HG02938 (cell line): Measurements from ENCODE around the gene MAD1L1.

Experiments
- ATAC-seq: cut with Tn5 transposase; IDR thresholded peaks from one replicate; pipeline ENCODE4 v1.9.1; 2021; ENCODE audit warnings: mild to moderate bottlenecking, moderate library complexity; ENCODE audit not compliant: unreplicated experiment

Gene MAD1L1

DNA sequence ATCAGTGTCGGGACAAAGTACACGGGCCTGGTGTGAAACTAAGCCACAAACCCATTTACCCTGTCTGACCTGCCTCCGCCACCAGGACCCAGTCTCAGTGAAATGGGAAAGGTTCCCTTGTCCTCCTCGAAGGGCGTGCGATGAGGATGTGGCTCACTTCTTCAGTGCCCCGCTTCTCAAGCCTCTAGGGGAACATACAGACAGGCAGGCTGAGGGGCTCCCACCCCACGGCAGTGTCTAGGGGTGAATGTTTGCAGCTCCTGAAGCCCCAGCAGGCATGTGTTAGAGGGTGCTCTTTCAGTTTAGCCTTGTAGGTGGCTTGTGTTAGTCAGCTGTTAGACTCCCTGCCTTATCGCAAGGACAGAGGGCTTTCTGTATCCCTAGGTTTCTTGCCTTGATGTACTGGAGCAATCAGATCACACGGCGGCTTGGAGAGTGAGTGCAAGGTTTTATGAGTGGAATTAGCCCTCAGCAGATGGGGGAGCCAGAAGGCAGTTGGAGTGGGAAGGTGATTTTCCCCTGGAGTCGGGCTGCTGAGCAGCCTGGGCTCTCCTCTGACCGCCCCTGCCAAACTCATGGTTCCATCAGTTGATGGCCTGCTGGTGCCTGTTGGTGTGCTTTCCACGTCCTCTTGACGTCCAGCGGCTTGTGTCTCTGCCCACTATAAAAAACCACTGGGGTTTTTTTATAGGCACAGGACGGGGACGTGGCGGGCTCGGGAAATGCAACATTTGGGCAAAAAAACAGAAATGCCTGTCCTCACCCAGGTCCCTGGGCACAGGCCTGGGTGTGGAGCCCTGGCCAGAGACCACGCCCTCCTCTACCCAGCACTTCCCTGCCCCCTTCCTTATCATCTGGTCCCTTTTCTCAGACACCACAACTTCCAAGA lies 10.0 kb upstream of the MAD1L1 start:
- no peak for ATAC-seq

DNA sequence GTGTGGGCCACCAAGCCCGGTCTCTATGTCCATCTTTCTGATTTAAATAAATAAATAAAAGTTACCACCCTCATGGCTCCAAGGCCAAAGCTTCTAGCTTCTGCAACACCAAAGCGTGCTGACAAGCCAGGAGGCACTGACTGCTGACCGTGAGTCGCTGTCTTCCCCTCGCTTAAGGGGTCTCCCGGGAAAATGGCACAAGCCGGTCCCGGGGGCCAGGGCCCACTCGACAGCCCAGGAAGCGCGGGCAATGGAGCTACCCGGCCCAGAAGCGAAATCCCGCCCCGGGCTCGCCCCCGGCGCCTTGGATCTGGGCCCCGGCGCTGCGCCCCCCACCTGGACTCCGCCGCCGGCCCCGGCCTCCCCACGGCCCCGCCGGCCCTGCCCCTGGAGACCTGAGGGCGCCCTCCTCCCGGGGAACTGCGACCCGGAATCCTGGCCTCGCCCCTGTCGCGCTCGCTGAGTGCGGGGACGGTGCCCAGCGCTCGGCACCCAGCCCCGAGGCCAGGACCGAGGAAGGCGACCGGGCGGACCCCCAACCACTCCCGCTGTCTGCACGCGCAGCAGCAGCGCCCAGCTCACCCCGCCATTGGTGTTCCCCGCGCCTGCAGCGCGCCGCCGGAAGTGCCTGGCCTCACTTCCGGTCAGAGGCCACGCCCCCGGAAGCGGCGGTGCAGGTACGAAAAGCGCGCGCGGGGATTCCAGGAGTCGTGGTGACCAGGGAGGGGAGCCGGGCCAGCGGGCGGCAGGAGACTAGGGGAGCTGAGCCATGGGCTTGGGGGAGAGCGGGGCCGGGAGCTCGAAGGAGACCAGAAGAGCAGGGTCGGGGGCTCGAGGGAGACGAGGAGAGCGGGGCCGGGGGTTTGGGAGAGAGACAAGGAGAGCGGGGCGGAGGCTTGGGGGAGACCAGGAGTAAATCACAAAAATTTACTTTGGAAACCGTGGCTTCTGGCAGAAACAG lies 9.1 kb upstream of the MAD1L1 start, which contains the start of the genes MRM2 and NUDT1:
TSS of gene MRM2 (minus strand) at position 626 of the 961 bp plus-strand sequence. CDS start at position 590, 36 bp downstream.
TSS of gene NUDT1 (plus strand) at position 647 of the 961 bp plus-strand sequence. CDS start 2,349 bp downstream, outside the sequence.
- peak; percentile 62 for ATAC-seq

DNA sequence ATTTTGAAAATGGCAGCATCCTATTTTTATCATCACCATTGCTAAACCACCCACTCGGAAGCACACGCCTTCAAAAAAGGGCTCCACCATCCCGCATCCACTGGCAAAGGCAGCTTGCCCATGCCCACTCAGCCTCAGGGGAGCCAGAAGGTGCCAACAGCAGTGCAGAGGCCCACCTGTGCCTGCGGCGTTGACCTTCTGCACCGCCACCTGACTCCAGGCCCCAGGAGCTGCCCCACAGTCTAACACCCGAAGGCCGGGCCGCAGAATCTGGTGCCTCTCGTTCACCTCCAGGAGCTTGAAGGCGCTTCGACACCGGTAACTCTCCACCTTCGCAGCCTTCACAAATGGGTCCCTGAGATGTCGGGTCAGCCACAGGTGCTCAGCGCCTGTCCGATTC lies 6.5 kb upstream of the MAD1L1 start:
- ATAC-seq = no peak

DNA sequence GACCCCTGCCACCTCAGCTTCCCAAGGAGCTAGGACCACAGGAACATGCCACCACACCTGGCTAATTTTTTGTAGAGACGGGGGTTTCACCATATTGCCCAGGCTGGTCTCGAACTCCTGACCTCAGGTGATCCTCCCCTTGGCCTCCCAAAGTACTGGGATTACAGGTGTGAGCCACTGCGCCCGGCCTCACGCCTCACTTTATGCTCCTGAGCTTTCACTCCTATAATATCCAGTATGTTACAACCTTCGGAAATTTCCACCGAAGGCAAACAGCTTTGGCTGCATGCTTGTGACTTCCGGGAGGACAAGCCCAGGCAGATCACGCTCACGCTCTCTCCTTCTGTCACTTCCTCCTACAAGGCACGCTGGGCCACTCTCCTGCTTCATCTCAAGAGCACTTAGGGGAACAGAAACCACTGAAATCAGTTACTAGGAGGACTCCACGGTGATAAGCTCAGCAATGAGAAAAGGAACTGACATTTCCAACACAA lies 4.4 kb upstream of the MAD1L1 start:
- peak; percentile 65 for ATAC-seq

DNA sequence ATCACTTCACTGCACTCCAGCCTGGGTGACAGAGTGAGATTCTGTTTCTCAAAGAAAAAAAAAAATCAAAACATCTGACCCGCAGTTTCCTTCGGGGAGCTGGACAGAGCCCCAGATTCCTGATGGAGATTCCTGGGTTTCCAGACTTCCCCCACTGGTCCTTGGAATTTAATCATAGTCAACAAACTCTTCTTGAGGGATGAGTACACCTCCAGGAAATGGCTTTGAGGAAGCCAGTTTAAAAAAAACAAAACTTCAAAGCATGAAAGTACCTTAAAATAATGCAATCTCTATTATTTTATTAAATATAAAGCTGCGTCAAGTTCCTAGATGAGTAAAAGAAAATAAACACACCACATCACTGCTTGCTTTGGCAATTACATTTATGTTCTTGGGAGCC lies 1.2 kb upstream of the MAD1L1 start:
- ATAC-seq = no peak

DNA sequence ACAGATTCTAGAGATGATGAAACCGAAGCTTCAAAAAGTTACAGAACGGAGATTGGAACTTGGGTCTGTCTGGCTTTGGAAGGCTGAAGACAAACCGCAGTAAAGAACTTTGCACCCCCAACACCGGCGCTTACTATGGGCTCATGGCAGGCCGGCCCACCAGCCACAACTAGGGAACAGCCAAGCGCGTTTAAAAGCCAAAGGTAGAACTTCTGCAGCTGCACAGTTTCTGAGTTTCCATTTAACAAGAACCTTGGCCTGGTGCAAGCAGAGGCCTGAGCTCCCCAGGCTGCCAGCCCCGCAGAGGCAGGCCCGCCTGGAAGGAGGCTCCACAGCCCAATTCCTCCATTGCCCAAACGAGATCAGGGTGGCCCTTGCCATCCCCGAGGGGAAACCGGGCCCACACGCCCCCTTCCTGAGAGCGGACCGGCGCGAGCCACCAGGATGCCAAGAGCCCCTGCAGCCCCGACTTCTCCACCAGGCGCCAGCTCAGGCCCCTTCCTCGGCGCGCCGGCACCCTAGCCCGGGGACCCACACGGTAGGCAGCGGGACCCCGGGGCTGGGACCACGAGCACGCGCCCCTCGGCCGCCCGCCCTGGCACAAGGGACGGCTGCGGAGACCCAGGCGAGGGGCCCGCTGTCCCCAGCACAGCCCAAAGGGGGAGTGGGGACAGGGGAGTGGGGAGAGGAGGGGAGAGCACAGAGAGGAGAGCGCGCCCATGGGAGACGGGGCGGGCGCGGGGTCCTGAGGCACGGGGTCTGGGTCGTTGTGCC lies 566 bp downstream of the MAD1L1 start:
- peak; percentile 23 for ATAC-seq

DNA sequence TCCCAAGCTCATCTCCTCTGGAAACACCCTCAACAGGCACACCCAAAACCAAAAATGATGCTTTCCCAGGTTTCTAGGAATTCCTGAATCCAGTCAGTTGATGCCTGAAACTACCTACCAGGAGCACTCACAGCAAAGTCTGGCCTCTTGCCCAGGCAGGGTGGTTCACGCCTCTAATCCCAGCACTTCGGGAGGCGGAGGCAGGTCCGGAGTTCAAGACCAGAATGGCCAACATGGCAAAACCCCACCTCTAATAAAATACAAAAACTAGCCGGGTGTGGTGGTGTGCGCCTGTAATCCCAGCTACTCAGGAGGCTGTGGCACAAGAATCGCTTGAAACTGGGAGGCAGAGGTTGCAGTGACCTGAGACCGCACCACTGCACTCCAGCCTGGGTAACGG lies 1.9 kb downstream of the MAD1L1 start:
- no peak for ATAC-seq

DNA sequence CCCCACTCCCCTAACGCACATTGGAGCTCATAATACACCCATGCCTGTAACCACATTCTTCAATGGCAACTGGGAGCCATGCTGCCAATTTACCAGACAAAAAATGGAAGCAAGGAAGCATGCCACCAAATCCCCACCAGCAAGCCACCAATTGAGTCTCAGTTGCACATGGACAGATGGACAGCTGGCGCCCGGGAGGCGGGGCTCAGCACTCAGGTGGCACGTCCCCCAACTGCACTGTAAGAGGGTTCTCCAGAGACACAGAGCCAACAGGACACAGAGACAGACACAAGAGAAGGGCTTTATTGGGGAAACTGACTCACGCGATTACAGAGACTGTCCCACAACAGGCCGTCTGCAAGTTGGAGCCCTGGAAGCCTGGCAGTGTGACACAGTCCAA lies 2.5 kb downstream of the MAD1L1 start:
- no peak for ATAC-seq

DNA sequence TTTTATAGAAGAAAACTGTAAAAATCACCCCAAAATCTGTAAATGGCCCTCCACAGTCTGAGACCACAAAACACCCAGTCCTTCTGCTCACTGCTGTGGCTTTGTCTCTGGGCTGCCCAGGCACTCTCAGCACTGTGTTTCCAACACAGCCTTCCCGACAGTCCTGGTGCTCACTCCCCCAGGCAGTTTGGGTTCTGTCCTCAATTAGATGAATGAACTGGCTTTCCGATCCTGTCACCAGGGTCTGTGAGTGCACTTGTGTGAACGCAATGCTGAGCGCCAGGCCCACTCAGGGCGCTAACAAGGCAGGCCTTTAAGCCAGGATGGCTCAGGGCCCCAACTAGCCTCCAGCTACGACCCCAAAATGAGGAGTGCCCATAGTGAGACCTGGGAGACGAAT lies 3.3 kb downstream of the MAD1L1 start:
- no peak for ATAC-seq

DNA sequence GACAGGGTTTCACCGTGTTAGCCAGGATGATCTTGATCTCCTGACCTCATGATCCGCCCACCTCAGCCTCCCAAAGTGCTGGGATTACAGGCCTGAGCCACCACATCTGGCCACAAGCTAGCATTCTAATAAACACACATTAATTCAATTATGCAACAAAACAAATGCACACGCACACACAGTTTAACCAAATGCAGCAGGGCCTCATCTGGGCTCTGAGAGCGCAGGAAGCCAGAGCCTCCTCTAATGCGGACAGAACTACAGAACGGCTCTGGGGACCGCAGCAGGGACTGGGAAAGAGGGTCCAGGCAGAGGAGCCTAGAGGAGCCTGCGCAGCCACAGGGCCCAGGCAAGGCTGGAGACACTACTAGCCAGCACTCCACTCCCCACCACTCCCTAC lies 3.8 kb downstream of the MAD1L1 start:
- ATAC-seq = no peak

DNA sequence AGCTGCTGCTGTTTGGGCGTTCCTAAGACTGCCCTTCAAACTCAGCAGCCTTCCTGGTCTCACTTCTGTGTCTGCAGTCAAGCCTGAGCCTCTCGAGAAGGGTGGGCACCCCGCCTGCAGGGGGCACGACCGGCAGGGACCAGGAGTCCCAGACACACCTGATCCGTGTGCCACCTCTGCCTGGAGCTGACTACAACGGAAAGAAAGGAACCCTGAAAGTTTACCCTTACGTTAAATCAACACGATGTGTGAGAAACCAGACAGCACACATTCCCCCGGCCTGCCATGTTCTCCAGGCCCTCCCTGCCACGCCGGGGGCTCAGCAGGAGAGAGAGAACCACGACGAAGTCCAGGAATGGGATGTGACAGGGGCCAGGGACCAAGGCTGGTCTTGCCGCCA lies 5.0 kb downstream of the MAD1L1 start:
- ATAC-seq = no peak

DNA sequence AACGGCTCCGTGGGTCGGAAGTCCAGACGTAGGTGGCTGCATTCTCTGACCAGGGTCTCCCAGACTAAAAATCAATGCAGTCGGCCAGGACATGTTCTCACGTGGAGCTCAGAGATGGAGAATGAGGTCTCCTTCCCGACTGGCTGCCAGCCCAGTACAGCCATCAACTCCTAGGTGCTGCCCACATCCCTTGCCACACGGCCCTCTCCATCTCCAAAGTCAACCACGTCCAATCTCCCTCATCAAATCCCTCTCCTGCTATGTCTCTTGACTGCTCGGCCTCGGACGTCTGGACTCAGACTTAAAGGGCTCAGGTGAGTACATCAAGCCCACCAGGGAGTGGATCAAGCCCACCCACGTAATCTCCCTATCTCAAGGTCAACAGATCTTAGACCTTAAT lies 6.9 kb downstream of the MAD1L1 start:
- ATAC-seq = no peak

DNA sequence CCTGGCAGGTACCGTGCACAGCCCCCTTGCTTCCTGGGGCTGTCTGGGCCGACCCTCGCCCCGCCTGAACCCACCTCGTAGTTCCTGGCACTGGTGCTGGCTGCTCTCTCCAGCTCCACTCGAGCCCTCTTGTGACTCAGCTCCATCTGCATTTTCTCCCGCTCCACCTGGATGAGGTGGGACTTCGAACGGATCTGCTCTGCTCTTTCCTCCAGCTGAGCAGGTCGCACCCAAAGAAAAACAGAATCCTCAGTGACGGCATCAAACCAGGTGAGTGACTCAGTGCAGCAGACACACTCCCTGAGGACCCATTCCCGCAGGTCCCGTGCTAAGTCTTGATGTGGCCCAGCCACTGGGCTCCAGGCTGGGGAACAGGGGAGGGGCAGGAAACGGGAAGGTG lies 7.4 kb downstream of the MAD1L1 start:
- ATAC-seq = no peak

DNA sequence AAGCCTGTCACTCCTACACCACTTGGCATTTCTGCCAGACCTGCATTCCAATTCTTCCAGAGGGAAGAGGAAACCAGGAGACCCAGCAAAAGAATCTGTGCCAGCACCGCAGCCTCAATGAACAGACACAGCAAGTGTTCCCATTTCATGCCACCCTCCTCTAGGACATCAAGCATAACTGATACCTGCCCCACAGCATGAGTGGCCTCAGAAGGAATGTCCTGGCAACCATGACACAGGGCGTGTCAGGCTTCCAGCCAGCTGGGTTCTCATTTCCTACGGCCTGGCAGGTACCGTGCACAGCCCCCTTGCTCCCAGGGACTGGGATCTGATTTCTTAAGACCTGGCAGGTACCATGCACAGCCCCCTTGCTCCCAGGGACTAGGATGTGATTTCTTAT lies 7.8 kb downstream of the MAD1L1 start:
- ATAC-seq = no peak

DNA sequence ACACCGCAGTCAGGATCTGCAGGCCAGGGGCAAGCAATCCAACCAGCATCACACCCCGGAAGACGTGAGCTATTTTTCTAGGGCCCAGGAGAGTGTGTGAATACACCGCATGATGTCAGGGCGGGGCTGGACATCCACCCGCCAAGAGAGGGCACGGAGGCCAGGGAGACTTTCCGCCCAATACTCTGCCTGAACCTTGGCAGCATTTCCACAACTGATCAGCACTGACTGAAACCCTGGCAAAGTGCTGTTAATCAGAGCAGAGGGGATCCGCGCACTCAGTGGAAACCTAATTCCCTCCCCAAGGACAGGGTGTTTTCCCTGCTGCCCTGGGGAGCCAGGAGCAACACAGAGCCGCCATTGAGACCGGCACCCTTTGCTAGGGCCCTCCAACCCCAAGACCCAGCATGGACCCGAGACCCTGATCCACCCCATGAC lies 8.2 kb downstream of the MAD1L1 start:
- no peak for ATAC-seq

DNA sequence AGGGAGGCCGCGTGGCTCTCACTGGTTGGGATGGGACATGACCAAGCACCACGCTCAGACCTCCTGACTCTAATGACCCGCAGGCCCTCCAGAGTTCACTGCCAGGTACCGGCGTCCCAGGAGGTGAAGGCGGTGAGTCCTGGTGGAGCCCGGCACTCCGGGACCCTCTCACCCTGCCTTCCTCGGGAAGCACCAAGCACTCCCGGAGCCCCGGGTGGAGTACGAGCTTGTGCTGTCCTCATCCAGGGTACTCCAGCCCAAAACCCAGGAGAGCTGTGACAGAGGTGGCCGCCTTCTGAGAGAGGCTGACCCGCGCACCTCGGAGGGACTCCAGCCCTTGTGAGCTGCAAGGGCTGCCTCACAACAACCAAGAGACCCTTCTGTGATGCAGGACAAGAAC lies 9.4 kb downstream of the MAD1L1 start:
- no peak for ATAC-seq

DNA sequence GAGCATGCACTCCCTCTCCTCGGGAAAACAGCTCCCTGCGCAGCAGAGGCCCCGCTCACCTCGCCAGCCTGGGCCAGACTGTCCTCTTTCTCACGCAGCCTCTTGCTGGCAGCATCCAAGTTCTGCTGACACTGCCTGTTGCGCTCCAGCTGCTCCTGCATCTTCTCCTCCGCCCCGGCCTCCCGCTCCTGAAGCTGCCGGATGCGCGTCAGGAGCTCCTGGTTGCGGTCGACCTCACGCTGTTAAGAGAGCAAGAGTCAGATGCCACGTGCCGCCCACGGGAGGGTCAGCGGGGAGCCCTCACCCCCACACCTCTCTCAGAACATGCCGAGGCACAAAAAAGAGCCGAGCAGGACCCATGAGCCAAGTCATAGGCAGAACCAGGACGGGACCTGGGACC lies 10.2 kb downstream of the MAD1L1 start:
- no peak for ATAC-seq

DNA sequence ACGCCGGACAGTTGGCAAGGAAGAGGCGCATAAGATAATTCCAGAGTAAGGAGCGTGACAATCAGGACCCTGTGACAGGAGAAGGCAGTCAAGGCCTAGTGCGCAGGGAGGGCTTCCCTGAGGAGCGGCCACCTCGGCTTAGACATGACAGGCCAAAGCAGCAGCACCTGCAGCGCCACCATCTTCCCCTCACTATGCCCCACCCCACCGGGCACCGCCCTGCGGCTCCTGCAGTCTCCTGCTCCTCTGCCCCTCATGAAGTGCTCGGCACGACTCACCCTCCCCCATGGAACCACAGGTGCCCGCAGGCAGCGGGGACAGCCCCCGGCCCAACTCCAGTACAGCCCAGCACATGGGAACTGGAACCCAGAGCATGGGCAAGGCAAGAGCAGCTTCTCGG lies 11.8 kb downstream of the MAD1L1 start:
- ATAC-seq = no peak

DNA sequence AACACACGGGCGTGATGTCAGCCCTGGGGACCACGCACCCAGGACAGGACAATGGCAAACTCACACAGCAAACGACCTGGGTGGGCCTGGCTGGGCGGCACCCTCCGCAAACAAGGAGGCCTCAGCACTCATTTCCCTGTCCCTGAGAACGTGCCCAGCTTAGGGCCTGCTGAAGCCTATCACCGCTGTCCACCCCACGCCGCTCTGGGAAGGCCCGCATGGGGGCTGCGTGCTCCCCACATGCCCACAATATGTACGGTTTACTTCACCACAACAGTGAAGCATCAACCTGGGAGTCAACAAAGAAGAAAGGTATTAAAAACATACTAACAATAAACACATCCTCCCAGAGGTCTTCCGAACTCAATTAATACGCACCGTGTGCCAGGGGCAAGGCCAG lies 12.2 kb downstream of the MAD1L1 start:
- no peak for ATAC-seq

DNA sequence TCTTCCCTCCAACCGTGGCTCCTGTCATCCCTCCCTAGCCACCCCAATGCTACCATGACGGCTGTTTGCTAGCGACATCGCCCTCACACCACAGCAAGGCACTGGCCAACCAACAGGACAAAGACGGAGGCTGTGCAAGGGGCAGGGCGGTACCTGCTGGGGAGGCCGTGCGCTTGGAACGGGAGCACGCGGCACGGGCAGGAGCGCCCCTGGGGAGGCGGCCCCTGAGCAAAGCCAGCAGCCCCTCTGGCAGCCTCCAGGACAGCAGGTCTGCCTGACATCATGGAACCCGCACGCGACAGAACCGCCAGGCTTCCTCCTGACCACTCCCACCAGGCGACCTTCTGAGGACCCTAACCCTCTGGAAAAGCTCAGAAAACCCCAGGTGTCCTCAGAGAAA lies 12.7 kb downstream of the MAD1L1 start:
- ATAC-seq = no peak

DNA sequence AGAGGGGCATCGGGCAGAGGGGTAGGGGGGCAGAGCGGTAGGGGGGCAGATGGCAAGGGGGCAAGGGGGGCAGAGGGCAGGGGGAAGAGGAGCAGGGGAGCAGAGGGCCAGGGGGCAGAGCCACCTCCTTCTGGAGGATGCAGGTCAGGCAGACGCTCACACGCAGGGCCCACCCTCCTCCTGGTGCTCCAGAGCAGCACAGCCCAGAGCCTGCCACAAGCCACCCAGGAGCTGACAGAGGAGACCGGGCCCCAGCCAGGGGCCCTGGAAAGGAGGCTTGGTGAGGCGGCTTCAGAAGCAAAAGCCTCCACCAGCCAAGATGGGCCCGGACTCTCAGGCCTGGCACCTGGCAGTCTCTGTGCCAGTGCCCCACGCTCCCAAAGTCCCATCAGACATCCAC lies 13.1 kb downstream of the MAD1L1 start:
- ATAC-seq = no peak
